ENCODE results near the gene ABCA13.

The ABCA13 gene

GRCh38 chr7:48225101-48225500 is 53.8 kb downstream of the ABCA13 start:
- TF ChIP-seq REST (IDR thresholded peaks at IDR 0.05; ENCODE audit: insufficient read depth in 1 of 2, low read depth in 2 of 2, low read length in 2 of 2) (no peak), TAF1 (IDR thresholded peaks at IDR 0.05; ENCODE audit: borderline replicate concordance, insufficient read depth, low read length) (no peak), POLR2AphosphoS5 (IDR thresholded peaks at IDR 0.05; ENCODE audit: low read depth, low read length) (no peak), SIN3A (IDR thresholded peaks at IDR 0.05; ENCODE audit: borderline replicate concordance, insufficient read depth, low read length) (no peak), FOXP2 (optimal IDR thresholded peaks at IDR 0.05; ENCODE audit: borderline replicate concordance, extremely low read depth, extremely low read length, insufficient read depth) (no peak)

- TF ChIP-seq FOXP2 (optimal IDR thresholded peaks at IDR 0.05; ENCODE audit: borderline replicate concordance, extremely low read depth, extremely low read length, insufficient read depth) (no peak), TAF1 (IDR thresholded peaks at IDR 0.05; ENCODE audit: borderline replicate concordance, insufficient read depth, low read length) (no peak), POLR2AphosphoS5 (IDR thresholded peaks at IDR 0.05; ENCODE audit: low read depth, low read length) (no peak), SIN3A (IDR thresholded peaks at IDR 0.05; ENCODE audit: borderline replicate concordance, insufficient read depth, low read length) (no peak), REST (IDR thresholded peaks at IDR 0.05; ENCODE audit: insufficient read depth in 1 of 2, low read depth in 2 of 2, low read length in 2 of 2) (no peak)
These were observed 66.1 kb downstream of the ABCA13 start for GRCh38 chr7:48237354-48237753.

- TF ChIP-seq FOXP2 (optimal IDR thresholded peaks at IDR 0.05; ENCODE audit: borderline replicate concordance, extremely low read depth, extremely low read length, insufficient read depth) (no peak), REST (IDR thresholded peaks at IDR 0.05; ENCODE audit: insufficient read depth in 1 of 2, low read depth in 2 of 2, low read length in 2 of 2) (no peak), TAF1 (IDR thresholded peaks at IDR 0.05; ENCODE audit: borderline replicate concordance, insufficient read depth, low read length) (no peak), POLR2AphosphoS5 (IDR thresholded peaks at IDR 0.05; ENCODE audit: low read depth, low read length) (no peak)
These were observed 71.6 kb downstream of the ABCA13 start for GRCh38 chr7:48242846-48243245.

GRCh38 chr7:48244864-48245271 is 73.6 kb downstream of the ABCA13 start:
- TF ChIP-seq TAF1 (IDR thresholded peaks at IDR 0.05; ENCODE audit: borderline replicate concordance, insufficient read depth, low read length) = no peak
- TF ChIP-seq SIN3A (IDR thresholded peaks at IDR 0.05; ENCODE audit: borderline replicate concordance, insufficient read depth, low read length) = no peak
- TF ChIP-seq FOXP2 (optimal IDR thresholded peaks at IDR 0.05; ENCODE audit: borderline replicate concordance, extremely low read depth, extremely low read length, insufficient read depth) = no peak
- no peak for TF ChIP-seq POLR2AphosphoS5 (IDR thresholded peaks at IDR 0.05; ENCODE audit: low read depth, low read length)
- TF ChIP-seq REST (IDR thresholded peaks at IDR 0.05; ENCODE audit: insufficient read depth in 1 of 2, low read depth in 2 of 2, low read length in 2 of 2) = no peak
